GM19193 (cell line): ENCODE data around the gene STK4.
A peak's percentile ranks its signal among the peaks of the same experiment; 100 is the strongest.

Source experiments
- POLR2A ChIP-seq: IDR thresholded peaks from 4 replicates; pipeline ENCODE4 v1.6.1; 2011; ENCODE audit not compliant: insufficient read depth, insufficient read length; ENCODE audit errors: extremely low read depth

Gene STK4

DNA sequence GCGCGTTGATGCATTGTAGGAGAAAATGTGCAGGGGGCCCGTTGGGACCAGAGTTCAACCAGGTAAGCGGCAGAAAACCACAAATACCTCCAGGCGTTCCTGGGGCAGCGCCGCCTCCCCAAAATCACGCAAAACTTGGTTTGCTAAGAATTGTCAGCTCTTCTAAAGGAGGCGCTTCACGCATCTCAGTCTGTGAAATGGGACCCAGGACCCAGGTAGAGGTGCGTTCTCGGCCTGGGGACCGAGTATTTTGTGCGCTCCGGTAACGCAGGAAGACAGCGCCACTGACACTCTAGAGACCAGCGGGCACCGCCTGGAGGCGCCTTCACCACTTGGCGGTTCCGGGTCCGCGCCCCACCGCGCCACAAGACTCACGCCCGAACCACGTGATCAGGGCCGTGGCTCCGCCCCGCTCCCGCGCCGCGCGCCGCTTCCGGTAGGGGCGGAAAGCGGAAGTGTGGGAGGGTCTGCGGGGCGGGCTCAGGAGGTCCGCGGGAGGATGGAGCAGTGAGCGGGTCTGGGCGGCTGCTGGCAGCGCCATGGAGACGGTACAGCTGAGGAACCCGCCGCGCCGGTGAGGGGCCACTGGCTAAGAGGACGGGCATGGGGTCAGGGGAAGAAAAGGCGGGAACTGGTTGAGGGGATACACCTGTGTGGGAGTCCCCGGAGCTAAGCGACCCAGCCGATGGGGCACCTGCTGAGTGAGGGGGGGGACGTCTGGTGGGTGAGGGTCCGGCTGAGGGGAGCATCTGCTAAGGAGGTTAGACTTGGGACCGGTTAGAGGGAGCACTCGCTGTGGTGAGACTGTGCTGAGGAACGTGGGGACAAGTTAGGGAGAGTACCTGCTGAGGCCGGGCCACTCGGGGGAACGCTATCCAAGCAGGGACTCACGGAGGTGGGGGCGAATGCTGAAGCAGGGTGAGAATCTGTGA is at the start of gene STK4:
STK4 (plus strand) TSS at position 483 of the 932 bp plus-strand sequence; CDS start at position 540, 57 bp downstream.
- peak; percentile 88 for TF ChIP-seq POLR2A

DNA sequence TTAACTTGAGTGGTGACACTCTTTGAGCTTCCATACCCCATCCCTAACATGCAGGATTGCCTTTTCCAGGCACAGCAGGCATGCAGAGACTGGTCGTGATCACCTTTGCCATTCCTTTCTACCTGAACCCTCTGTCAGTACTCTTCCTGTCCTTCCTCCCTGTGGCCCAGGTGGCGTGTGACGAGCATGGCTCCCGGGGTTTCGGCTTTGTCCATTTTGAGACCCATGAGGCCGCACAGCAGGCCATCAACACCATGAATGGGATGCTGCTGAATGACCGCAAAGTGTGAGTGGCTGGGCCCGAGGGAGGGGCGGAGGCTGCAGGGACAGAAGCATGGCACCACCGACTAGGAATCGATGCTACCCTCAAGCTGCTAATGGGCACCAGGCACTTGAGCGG is 49.7 kb upstream of the STK4 start:
- no peak for TF ChIP-seq POLR2A

DNA sequence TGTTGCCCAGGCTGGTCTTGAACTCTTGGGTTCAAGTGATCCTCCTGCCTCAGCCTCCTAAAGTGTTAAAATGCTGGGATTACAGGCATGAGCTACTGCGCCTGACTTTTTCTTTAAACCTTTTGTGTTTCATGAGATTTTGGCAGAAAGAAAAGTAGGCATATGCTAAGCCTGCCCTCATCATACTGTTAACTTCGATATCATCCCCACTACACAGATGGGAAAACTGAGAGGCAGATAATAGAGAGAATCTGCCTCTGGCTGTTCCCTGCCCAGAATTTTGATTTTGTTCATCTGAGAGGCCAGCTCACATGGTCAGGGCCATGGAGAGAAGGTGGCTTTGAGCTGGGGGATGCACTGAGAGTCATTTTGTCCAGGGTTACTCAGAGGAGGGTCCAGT is 48.9 kb upstream of the STK4 start:
- no peak for TF ChIP-seq POLR2A

DNA sequence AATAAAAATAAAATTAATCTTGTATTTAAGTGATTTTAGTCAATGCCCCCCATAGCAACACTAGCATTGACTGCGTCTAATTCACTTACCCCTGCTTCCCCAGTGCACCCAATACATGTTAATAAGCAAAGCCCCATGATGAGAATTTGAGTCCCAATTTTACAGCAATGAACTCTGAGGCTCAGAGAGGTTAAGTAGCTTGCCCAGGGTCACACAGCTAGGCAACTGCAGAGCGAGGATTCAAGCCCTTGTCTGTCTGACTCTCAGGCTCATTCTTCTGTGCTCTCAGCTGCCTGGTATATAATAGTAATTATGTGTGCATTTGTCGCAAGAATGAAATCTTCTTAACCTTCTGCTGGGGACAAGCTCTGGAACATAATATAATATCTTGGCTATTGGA is 48.0 kb upstream of the STK4 start:
- TF ChIP-seq POLR2A: no peak

DNA sequence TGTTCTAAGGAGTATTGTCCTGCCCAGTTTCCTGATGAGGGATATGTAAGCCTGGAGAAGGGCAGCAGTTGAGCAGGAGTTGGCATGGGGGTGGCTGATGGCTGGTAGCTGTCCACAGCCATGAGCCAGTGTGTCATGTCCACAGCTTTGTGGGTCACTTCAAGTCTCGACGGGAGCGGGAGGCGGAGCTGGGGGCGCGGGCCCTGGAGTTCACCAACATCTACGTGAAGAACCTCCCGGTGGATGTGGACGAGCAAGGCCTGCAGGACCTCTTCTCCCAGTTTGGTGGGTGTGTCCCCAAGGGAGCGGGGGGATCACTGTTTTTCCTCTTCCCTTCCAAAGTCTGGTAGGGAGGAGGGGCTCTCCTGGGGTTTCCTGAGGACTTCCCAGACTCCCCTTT is 47.6 kb upstream of the STK4 start:
- no peak for TF ChIP-seq POLR2A

DNA sequence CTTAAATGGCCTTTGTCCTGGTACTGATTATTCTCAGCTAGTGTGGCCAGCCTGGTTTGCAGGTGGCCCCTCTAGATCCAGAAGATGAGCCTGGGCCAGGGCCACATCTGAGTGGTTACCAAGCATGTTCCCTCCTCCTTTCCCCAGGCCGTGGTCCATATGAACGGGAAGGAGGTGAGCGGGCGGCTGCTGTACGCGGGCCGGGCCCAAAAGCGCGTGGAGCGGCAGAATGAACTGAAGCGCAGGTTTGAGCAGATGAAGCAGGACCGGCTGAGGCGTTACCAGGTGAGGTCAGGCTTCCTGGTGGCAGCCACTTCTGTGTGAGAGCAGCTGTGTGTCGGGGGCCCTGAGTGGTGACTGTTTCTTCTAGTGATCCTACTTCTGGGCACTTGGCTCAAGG is 44.9 kb upstream of the STK4 start:
- TF ChIP-seq POLR2A: no peak

DNA sequence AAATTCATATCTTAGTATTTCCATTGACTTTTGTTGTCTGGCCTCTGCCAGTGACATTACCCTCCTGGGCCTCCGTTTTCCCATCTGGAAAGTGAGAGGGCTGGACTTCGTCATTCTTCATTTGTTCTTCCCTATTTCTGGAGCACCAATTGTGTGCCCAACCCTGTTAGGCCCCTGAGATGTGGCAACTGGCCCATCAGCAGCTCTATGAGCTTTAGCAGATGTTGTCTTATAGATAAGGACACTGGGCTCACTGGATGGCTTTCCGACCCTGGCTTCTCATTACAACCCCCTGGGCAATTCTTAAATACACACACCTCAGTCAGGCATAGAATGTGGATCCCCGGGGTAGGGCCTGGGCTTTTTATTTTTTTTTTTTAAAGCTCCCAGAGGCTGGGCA is 41.8 kb upstream of the STK4 start:
- TF ChIP-seq POLR2A: no peak

DNA sequence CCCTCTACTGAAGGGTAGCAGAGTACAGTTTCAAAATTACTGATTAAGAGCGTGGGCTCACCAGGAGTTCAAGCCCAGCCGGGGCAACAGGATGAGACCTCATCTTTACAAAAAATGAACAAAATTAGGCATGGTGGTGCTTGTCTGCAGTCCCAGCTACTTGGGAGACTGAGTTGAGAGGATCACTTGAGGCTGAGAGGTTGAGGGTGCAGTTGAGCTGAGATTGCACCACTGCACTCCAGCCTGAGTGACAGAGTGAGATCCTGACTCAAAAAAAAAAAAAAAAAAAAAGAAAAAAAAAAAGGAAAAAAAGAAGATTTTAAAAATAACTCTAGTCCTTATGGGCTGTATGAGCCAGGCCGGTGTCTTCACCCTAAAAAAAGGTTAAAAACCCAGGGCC is 37.7 kb upstream of the STK4 start:
- no peak for TF ChIP-seq POLR2A

DNA sequence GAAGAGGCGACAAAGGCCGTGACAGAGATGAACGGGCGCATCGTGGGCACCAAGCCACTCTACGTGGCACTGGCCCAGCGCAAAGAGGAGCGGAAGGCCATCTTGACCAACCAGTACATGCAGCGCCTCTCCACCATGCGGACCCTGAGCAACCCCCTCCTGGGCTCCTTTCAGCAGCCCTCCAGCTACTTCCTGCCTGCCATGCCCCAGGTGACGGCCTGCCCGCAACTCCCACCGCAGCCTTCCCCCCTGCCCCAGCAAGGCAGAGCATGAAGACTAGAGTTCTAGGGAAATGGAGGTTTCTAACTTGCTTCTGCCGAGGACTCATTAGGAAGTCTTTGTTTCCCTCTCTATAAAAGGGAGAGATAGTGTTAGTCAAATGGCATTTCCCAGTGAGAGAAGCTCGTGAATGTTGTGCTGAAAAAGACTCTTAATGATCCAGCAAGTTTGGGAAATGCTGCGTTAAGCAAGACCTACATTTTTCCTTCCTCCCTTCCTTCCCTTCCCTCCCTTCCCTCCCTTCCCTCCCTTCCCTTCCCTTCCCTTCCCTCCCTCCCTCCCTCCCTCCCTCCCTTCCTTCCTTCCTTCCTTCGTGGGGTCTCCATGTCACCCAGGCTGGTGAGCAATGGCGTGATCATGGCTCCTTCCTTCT is 35.7 kb upstream of the STK4 start:
- TF ChIP-seq POLR2A: no peak

DNA sequence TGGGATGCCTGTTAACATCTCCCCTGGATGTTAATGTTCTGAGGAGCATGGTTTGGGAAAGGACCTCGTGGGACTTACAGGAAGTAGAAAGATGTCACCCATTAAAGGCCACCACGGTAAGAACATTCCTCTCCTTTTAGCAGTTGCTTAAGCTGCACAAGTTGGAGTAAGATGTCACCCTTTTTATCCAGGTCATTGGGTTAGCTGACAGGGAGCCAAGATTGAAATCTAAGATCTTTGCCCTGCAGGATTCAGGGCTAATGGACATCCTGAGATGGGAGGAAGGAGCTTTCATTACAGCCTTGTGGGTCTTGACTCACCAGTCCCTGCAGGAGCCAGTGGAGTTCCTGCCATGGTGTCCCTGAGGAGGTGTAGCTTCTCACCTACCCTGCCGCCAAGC is 34.4 kb upstream of the STK4 start:
- no peak for TF ChIP-seq POLR2A

DNA sequence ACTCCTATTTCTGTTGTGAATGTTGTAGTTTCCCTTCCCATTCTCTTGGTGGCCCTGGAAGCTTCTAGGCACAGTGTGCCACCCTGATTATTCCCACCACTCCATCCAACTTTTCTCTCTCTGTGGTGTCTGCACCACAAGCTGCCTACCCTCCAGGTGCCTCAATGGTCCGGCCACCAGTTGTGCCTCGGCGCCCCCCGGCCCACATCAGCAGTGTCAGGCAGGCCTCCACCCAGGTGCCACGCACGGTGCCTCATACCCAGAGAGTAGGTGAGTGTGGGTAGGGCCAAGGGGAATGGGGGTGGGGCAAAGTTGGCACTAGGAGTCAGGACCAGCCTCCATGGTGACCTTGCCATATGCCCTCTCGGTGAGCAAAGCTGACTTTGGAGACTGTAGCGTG is 33.4 kb upstream of the STK4 start:
- TF ChIP-seq POLR2A: no peak

DNA sequence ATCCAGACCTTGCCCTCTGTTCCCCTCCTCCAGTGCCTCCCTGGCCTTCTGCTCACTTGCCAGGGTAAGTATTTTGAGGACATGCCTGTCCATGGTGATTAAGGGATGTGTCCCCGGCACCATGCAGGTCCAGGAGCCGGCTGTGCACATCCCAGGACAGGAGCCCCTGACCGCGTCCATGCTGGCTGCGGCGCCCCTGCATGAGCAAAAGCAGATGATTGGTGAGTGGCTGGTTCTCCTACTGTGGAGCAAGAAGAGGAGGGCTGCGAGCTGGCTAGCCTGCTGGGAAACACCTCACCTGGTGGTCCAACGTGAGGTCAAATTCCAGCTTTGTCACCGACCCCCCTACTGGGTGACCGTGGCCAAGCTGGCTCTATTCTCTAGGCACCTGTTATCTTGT is 29.8 kb upstream of the STK4 start:
- TF ChIP-seq POLR2A: no peak

DNA sequence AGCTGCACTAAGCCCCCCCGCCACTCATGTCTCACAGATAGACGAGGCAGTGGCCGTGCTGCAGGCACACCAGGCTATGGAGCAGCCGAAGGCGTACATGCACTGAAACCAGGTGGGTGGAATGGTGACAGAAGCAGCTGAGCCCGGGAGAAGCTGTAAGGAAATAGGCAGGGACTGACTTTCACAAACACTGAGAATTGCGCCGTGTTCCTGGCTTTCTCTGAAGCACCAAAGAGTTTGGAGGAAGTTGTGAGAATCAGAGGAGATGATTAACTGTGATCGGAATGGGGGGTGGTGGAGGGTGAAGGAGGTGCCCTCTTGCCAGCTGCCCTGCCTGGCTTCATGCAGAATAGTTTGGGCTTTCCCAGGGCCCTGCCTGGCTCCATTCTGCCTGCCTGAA is 27.7 kb upstream of the STK4 start:
- TF ChIP-seq POLR2A: no peak

DNA sequence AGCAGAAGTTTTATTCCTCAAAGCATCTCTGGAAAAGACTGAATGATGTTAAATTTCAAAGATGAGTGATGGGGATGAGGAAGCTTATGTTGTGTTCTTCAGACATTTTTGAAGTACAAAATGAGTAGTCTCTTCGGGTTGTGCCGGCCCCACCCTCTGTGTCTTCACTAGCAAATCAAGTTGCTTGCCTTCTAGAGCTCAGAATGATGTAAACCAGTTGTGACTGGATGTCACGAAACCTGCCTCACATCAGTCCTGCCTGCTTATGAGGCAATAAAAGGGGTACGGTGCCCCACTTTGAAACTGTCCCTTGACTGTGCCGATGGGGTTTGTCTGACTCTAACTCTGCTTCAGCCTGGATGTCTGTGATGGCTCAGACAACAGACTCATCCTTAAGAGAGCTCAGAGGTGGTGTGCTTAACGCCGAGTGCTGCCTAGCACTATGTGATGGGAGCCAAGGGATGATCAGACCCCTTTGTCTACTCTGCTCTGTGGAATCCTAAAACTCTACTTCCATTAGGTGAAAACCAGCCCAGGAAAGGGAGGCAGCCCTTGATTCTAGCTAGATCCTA is 25.1 kb upstream of the STK4 start:
- no peak for TF ChIP-seq POLR2A

DNA sequence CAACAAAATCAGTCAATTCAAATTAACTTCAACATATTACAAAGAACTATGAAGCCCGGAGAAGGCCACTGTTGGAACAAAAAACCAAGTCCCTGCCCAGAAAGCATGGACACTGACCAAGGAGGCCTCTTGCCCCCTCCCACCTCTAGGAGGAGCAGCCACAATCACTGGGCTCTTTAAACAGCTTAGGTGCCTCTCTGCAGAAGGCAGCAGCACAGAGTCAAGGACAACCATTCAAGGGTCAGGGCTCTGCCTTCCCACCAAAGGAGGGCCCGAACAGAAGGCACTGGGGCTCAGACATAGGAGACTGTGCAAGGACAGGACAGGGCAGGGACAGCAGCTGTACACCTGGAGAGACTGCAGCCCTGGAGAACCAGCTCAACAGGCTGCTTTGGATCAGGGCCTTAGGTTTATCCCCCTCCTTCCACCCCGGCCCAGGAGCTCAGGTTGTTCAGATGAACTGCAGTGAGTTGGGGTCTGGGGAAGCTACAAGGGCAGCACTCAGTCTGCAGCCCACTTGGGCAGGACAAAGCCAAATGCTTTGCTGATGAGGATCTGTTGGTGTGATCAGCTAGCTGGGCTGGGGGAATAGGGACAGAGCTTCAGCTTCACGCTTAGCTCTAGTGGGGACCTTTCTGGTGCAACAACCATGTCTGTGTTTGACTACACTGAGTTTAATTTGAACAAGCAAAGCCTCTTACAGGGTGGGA is 23.9 kb upstream of the STK4 start:
- no peak for TF ChIP-seq POLR2A

DNA sequence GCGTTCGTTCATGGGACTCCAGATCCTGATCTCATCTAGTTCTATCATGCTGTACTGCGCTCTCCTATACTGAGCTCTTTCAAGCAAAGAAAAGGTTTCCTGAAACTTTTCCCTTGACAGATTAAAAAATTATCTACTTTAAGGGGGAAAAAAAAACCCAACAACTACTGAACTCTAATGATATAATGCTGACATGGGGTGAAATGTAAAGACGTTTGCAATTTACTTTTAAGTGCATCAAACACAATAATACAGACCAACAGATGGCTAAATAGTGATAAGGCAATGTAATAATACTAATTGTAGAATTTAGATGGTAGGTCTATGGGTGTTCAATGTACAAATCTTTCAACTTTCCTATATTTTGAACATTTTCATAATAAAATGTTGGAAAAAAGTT is 22.5 kb upstream of the STK4 start:
- no peak for TF ChIP-seq POLR2A

DNA sequence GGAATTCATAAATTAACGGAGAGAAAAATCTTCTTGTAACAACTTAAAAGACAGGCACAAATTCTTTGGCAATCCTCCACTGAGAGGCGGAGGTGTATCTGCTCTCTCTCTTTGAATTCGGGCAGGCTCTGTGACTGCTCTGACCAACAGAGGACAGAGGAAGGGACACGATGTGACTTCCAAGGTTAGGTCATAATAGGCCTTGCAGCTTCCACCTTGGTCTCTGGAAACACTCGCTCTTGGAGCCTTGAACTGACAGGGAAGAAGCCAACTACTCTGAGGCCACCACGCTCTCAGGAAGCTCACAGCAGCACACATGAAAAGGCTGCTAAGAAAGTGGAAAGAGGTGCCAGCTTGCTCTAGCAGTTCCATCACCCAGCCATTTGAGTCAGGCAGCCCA is 21.1 kb upstream of the STK4 start:
- TF ChIP-seq POLR2A: no peak
